ENCODE measurements around the gene UPB1.
"Not testable (repeated sequence)": the region's sequence is repeated elsewhere in the genome, so short reads cannot be mapped to it uniquely, and the experiment has no call there.

The UPB1 gene

GRCh38 chr22:24535348-24535747 is 40.2 kb downstream of the UPB1 start:
- DNase-seq: no peak

- no peak for DNase-seq
These were observed 41.0 kb downstream of the UPB1 start for GRCh38 chr22:24536089-24536488.

GRCh38 chr22:24540470-24540869 is 45.3 kb downstream of the UPB1 start:
- no peak for DNase-seq

GRCh38 chr22:24541681-24542515 is 46.8 kb downstream of the UPB1 start:
- DNase-seq: no peak

GRCh38 chr22:24542641-24543040 is 47.5 kb downstream of the UPB1 start:
- DNase-seq: no peak

GRCh38 chr22:24543185-24543601 is 48.1 kb downstream of the UPB1 start:
- no peak for DNase-seq

GRCh38 chr22:24543679-24544243 is 48.6 kb downstream of the UPB1 start:
- DNase-seq: no peak

GRCh38 chr22:24548812-24549211 is 53.7 kb downstream of the UPB1 start:
- no peak for DNase-seq

GRCh38 chr22:24550028-24550901 is 55.1 kb downstream of the UPB1 start:
- no peak for DNase-seq

- no peak for DNase-seq
These were observed 55.8 kb downstream of the UPB1 start for GRCh38 chr22:24550902-24551435.

GRCh38 chr22:24552503-24553286 is 57.6 kb downstream of the UPB1 start:
- not testable (repeated sequence) for DNase-seq

GRCh38 chr22:24553597-24554312 is 58.6 kb downstream of the UPB1 start:
- no peak for DNase-seq

- peak; percentile 14 to 19 for DNase-seq
These were observed 59.4 kb downstream of the UPB1 start, which contains the start of gene GUCD1 for GRCh38 chr22:24554313-24555164. Gene GUCD1, minus strand, starts transcription at chr22:24555138. Its CDS starts 147 bp downstream, at chr22:24554991.

- DNase-seq: peak; percentile 100
These were observed 60.3 kb downstream of the UPB1 start, which contains the start of gene SNRPD3 for GRCh38 chr22:24555165-24556039. Gene SNRPD3, plus strand, starts transcription at chr22:24555999. Its CDS starts 1,676 bp downstream, at chr22:24557675.

GRCh38 chr22:24559471-24559870 is 64.3 kb downstream of the UPB1 start:
- no peak for DNase-seq

- DNase-seq: no peak
These were observed 68.1 kb downstream of the UPB1 start for GRCh38 chr22:24563246-24563645.

GRCh38 chr22:24564376-24565058 is 69.4 kb downstream of the UPB1 start:
- no peak for DNase-seq

- no peak for DNase-seq
These were observed 69.9 kb downstream of the UPB1 start for GRCh38 chr22:24565077-24565476.
